Panc1 (cell line): Measurements from ENCODE around the gene AKAP11. TPM values are rescaled to one million over a fixed set of nuclear protein-coding genes. Genes with fewer than 3 reads are reported as not detected.

Experiments
- ATAC-seq: fragments of 200-7000 bp; cut with Tn5 transposase; 2 replicates; pipeline ENCODE4 v1.9.1; 2020; ENCODE audit warnings: mild to moderate bottlenecking, moderate library complexity
- BruUV-seq: library from RNA; stranded (reverse); fragments of 400-500 nt; replicated peaks from 2 replicates; lab custom pipeline; 2021; lab: Mats Ljungman, UMichigan
- CTCF ChIA-PET: fragments of 300-600 bp; sonication (Branson Sonifier 250); formaldehyde crosslinking; loops from one replicate; lab custom pipeline; 2022; ENCODE audit warnings: antibody characterized with exemption; lab: Charles Lee
- POLR2A ChIA-PET: fragments of 300-600 bp; sonication (Branson Sonifier 250); formaldehyde crosslinking; loops from one replicate; lab custom pipeline; 2022; ENCODE audit warnings: antibody characterized with exemption; lab: Charles Lee
- DNase-seq: peaks from one replicate; pipeline ENCODE4 v3.0.0-alpha.2; 2010; ENCODE audit warnings: low read depth, low spot score
- H3K27ac ChIP-seq: 2 replicates; pipeline ENCODE4 v1.5.1; 2011; ENCODE audit warnings: mild to moderate bottlenecking, low read length, inconsistent platforms
- H3K27me3 ChIP-seq: fragments of 200-500 bp; sonication (Bioruptor generic); 2 replicates; pipeline ENCODE4 v1.6.0; 2014; ENCODE audit warnings: low read length, inconsistent platforms; ENCODE audit not compliant: control insufficient read depth, insufficient read depth
- H3K36me3 ChIP-seq: fragments of 200-500 bp; sonication (Bioruptor generic); 2 replicates; pipeline ENCODE4 v1.5.1; 2014; ENCODE audit warnings: inconsistent platforms, mild to moderate bottlenecking, low read length, moderate library complexity; ENCODE audit not compliant: control insufficient read depth, insufficient read depth
- H3K4me1 ChIP-seq: 2 replicates; pipeline ENCODE4 v1.5.1; 2011; ENCODE audit warnings: inconsistent platforms, mild to moderate bottlenecking, low read length, moderate library complexity; ENCODE audit not compliant: control insufficient read depth, insufficient read depth
- H3K4me3 ChIP-seq, 2 experiments: 2 replicates each; pipeline ENCODE4 v1.5.1; 2011 to 2012; ENCODE audit warnings: low read depth in 2 of 2, low read length in 2 of 2, mild to moderate bottlenecking in 2 of 2, inconsistent platforms in 1 of 2, moderate library complexity in 1 of 2
- H3K9me3 ChIP-seq: fragments of 200-500 bp; sonication (Bioruptor generic); 2 replicates; pipeline ENCODE4 v1.5.1; 2014; ENCODE audit warnings: low read depth, mild to moderate bottlenecking, inconsistent platforms, low read length, moderate library complexity; ENCODE audit not compliant: control insufficient read depth, insufficient read depth
- POLR2AphosphoS5 ChIP-seq: IDR thresholded peaks from 2 replicates; pipeline ENCODE4 v1.6.1; 2012; ENCODE audit warnings: mild to moderate bottlenecking, low read depth, low read length, moderate library complexity
- SIN3A ChIP-seq: IDR thresholded peaks from 2 replicates; pipeline ENCODE4 v1.6.1; 2012; ENCODE audit warnings: low read depth, mild to moderate bottlenecking, low read length, moderate library complexity, borderline replicate concordance; ENCODE audit not compliant: insufficient read depth
- TCF7L2 ChIP-seq: IDR thresholded peaks from 2 replicates; pipeline ENCODE4 v1.6.1; 2011; ENCODE audit warnings: mild to moderate bottlenecking, low read depth, low read length, inconsistent platforms
- in situ Hi-C: cut with HindIII; loops from 2 replicates; pipeline ENCODE4 v1.10.0; 2016; ENCODE audit warnings: low sequenced_read_pairs, low pct_unique_long_range_greater_than_20kb
- intact Hi-C: fragments of 100-400 bp; cut with micrococcal nuclease; formaldehyde crosslinking; loops from one replicate; pipeline ENCODE4 v1.10.0; 2022; ENCODE audit not compliant: unreplicated experiment
- total RNA-seq: library from RNA; stranded (reverse); gene quantifications from one replicate; pipeline ENCODE4 v1.2.1, GENCODE V29; 2021; ENCODE audit not compliant: unreplicated experiment
- TF ChIP-seq, protein P1 (sequence below): fragments of 450-650 bp; IDR thresholded peaks from 2 replicates; pipeline ENCODE4 v1.5.1; 2017; ENCODE audit warnings: mild to moderate bottlenecking
- TF ChIP-seq, protein P2 (sequence below), 2 experiments: IDR thresholded peaks; 2 replicates each; pipeline ENCODE4 v1.6.1; 2011 to 2012; ENCODE audit warnings: low read depth in 2 of 2, control low read depth in 1 of 2, low read length in 1 of 2, mild to moderate bottlenecking in 1 of 2, moderate library complexity in 1 of 2; ENCODE audit not compliant: insufficient read depth in 1 of 2

Gene AKAP11
- total RNA-seq, 1 experiment from 2014 or later = 17.8 TPM

- Histone ChIP-seq H3K4me1 (no peaks in the 10 kb centered on the region), H3K4me3 (no peak overlapping the region), H3K27ac (no peak overlapping the region), H3K9me3 (no peaks in the 10 kb centered on the region), H3K36me3 (peaks cover 19% of the 10 kb centered on the region; the same call in 1 of the 2 replicates), H3K27me3 (no peaks in the 10 kb centered on the region)
- ChIA-PET POLR2A (no interaction called here), CTCF (no interaction called here)
- no peak for DNase-seq
- BruUV-seq = no TSS peak
- no peak for ATAC-seq
- in situ Hi-C loops (no loop called here), intact Hi-C loops (no loop called here)
- no peak for TF ChIP-seq SIN3A
- TF ChIP-seq, protein P1, sequence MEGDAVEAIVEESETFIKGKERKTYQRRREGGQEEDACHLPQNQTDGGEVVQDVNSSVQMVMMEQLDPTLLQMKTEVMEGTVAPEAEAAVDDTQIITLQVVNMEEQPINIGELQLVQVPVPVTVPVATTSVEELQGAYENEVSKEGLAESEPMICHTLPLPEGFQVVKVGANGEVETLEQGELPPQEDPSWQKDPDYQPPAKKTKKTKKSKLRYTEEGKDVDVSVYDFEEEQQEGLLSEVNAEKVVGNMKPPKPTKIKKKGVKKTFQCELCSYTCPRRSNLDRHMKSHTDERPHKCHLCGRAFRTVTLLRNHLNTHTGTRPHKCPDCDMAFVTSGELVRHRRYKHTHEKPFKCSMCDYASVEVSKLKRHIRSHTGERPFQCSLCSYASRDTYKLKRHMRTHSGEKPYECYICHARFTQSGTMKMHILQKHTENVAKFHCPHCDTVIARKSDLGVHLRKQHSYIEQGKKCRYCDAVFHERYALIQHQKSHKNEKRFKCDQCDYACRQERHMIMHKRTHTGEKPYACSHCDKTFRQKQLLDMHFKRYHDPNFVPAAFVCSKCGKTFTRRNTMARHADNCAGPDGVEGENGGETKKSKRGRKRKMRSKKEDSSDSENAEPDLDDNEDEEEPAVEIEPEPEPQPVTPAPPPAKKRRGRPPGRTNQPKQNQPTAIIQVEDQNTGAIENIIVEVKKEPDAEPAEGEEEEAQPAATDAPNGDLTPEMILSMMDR = no peak
- TF ChIP-seq, protein P2, sequence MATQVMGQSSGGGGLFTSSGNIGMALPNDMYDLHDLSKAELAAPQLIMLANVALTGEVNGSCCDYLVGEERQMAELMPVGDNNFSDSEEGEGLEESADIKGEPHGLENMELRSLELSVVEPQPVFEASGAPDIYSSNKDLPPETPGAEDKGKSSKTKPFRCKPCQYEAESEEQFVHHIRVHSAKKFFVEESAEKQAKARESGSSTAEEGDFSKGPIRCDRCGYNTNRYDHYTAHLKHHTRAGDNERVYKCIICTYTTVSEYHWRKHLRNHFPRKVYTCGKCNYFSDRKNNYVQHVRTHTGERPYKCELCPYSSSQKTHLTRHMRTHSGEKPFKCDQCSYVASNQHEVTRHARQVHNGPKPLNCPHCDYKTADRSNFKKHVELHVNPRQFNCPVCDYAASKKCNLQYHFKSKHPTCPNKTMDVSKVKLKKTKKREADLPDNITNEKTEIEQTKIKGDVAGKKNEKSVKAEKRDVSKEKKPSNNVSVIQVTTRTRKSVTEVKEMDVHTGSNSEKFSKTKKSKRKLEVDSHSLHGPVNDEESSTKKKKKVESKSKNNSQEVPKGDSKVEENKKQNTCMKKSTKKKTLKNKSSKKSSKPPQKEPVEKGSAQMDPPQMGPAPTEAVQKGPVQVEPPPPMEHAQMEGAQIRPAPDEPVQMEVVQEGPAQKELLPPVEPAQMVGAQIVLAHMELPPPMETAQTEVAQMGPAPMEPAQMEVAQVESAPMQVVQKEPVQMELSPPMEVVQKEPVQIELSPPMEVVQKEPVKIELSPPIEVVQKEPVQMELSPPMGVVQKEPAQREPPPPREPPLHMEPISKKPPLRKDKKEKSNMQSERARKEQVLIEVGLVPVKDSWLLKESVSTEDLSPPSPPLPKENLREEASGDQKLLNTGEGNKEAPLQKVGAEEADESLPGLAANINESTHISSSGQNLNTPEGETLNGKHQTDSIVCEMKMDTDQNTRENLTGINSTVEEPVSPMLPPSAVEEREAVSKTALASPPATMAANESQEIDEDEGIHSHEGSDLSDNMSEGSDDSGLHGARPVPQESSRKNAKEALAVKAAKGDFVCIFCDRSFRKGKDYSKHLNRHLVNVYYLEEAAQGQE (IDR thresholded peaks at IDR 0.05; ENCODE audit: insufficient read depth in 1 of 2, low read depth in 2 of 2, low read length in 1 of 2) = no peak
- no peak for TF ChIP-seq POLR2AphosphoS5
- no peak for TF ChIP-seq TCF7L2
Measured at GRCh38 chr13:42298392-42298791, 26.4 kb downstream of the AKAP11 start.

DNA sequence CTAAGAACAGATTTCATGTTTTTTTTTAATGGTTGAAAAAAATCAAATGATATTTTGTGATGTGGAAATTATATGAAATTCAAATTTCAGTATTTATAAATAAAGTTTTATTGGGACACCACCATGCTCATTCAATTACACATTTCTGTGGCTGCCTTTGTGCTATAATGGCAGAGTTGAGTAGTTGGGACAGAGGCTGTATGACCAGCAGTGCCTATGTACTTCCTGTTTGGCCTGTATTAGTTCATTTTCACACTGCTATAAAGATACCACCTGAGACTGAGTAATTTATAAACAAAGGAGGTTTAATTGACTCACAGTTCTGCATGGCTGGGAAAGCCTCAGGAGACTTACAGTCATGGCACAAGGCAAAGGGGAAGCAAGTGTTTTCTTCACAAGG lies 33.6 kb downstream of the AKAP11 start:
- H3K9me3 ChIP-seq = no peaks in the 10 kb centered on the region
- POLR2A ChIA-PET = no interaction called here
- intact Hi-C loops (no loop called here), in situ Hi-C loops (no loop called here)
- no peak overlapping the region for H3K4me3 ChIP-seq
- no peaks in the 10 kb centered on the region for H3K27me3 ChIP-seq
- no peak overlapping the region for H3K27ac ChIP-seq
- TF ChIP-seq, protein P1 = no peak
- TF ChIP-seq SIN3A = no peak
- TF ChIP-seq, protein P2 (IDR thresholded peaks at IDR 0.05; ENCODE audit: insufficient read depth in 1 of 2, low read depth in 2 of 2, low read length in 1 of 2) = no peak
- TF ChIP-seq POLR2AphosphoS5 = no peak
- no peak for TF ChIP-seq TCF7L2
- CTCF ChIA-PET = no interaction called here
- no TSS peak for BruUV-seq
- no peaks in the 10 kb centered on the region for H3K4me1 ChIP-seq
- no peak for DNase-seq
- peaks cover 2% of the 10 kb centered on the region; the same call in 1 of the 2 replicates for H3K36me3 ChIP-seq
- no peak for ATAC-seq
